Endothelial cell (in vitro differentiated cells): ENCODE data around the gene MRPS7. TPM values are rescaled to one million over a fixed set of nuclear protein-coding genes. Genes with fewer than 3 reads are reported as not detected.

Source experiments
- DNase-seq: peaks from one replicate; pipeline ENCODE4 v3.0.0; 2021; ENCODE audit warnings: low spot score
- H3K27ac Mint-ChIP-seq: one replicate; pipeline ENCODE4 v1.8.0; 2021; ENCODE audit warnings: mixed read lengths, inconsistent platforms; ENCODE audit not compliant: unreplicated experiment
- H3K27me3 Mint-ChIP-seq: one replicate; pipeline ENCODE4 v1.8.0; 2021; ENCODE audit warnings: mild to moderate bottlenecking, moderate library complexity, mixed read lengths, inconsistent platforms; ENCODE audit not compliant: unreplicated experiment
- H3K36me3 Mint-ChIP-seq: one replicate; pipeline ENCODE4 v1.8.0; 2021; ENCODE audit warnings: mild to moderate bottlenecking, low read depth, mixed read lengths, inconsistent platforms; ENCODE audit not compliant: unreplicated experiment
- H3K4me1 Mint-ChIP-seq: one replicate; pipeline ENCODE4 v1.8.0; 2021; ENCODE audit warnings: mild to moderate bottlenecking, mixed read lengths, inconsistent platforms; ENCODE audit not compliant: unreplicated experiment
- H3K4me3 Mint-ChIP-seq: one replicate; pipeline ENCODE4 v1.8.0; 2021; ENCODE audit warnings: mild to moderate bottlenecking, mixed read lengths, inconsistent platforms; ENCODE audit not compliant: unreplicated experiment
- H3K9me3 Mint-ChIP-seq: one replicate; pipeline ENCODE4 v1.8.0; 2021; ENCODE audit warnings: mixed read lengths, inconsistent platforms; ENCODE audit not compliant: unreplicated experiment
- total RNA-seq: library from RNA; stranded (reverse); fragmentation: NEBNext Ultra II Directional; extraction: Animal tissue kit (Norgen Biotek cat#: 25700); gene quantifications from one replicate; pipeline ENCODE4 v1.2.1, GENCODE V29; 2021; ENCODE audit not compliant: unreplicated experiment
- TF ChIP-seq, protein P1 (sequence below): fragments of 200-600 bp; sonication (generic); IDR thresholded peaks from one replicate; pipeline ENCODE4 v1.5.0; 2021; ENCODE audit warnings: antibody characterized with exemption; ENCODE audit not compliant: unreplicated experiment

MRPS7 gene
- total RNA-seq, 1 donor from 2014 or later = 63.4 TPM

- Mint-ChIP-seq H3K9me3 (no peaks in the 10 kb centered on the region), H3K27me3 (peaks cover 1% of the 10 kb centered on the region), H3K4me3 (no peak overlapping the region), H3K27ac (no peak overlapping the region), H3K36me3 (no peaks in the 10 kb centered on the region), H3K4me1 (no peaks in the 10 kb centered on the region)
- DNase-seq = no peak
- TF ChIP-seq, protein P1, sequence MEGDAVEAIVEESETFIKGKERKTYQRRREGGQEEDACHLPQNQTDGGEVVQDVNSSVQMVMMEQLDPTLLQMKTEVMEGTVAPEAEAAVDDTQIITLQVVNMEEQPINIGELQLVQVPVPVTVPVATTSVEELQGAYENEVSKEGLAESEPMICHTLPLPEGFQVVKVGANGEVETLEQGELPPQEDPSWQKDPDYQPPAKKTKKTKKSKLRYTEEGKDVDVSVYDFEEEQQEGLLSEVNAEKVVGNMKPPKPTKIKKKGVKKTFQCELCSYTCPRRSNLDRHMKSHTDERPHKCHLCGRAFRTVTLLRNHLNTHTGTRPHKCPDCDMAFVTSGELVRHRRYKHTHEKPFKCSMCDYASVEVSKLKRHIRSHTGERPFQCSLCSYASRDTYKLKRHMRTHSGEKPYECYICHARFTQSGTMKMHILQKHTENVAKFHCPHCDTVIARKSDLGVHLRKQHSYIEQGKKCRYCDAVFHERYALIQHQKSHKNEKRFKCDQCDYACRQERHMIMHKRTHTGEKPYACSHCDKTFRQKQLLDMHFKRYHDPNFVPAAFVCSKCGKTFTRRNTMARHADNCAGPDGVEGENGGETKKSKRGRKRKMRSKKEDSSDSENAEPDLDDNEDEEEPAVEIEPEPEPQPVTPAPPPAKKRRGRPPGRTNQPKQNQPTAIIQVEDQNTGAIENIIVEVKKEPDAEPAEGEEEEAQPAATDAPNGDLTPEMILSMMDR = no peak
Measured at GRCh38 chr17:75301049-75301448, 39.4 kb downstream of the MRPS7 start.

DNA sequence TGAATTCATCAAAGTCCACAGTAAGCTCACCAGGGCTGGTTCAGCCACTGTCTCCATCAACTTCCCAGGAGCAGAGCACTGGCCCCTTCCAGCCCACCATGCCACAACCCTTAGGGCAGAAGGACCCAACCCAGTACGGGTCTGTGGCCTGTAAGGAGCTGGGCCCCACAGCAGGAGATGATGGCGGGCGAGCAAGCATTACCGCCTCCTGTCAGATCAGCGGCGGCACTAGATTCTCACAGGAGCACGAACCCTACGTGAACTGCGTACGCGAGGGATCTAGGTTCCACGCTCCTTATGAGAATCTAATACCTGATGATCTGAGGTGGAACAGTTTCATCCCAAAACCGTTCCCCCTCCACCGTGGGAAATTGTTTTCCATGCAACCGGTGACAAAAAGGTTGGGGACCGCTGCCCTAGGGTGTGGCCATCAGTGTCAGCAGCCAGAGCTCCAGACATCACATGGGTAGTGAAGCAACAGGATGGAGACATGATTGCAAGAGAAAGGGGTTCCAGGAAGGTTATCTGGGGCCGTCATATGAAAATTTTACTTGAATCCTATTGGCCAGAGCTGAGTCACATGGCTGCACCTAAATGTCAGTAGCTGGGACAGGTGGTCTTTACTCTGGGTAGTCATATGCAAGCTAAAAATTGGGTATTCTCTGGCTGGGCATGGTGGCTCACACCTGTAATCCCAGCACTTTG is 40.0 kb downstream of the MRPS7 start:
- TF ChIP-seq, protein P1 = no peak
- Mint-ChIP-seq H3K9me3 (no peaks in the 10 kb centered on the region), H3K27me3 (peaks cover 1% of the 10 kb centered on the region), H3K27ac (no peak overlapping the region), H3K36me3 (no peaks in the 10 kb centered on the region), H3K4me3 (no peak overlapping the region), H3K4me1 (no peaks in the 10 kb centered on the region)
- DNase-seq = no peak

- TF ChIP-seq, protein P1 = no peak
- H3K27ac Mint-ChIP-seq = no peak overlapping the region
- DNase-seq = no peak
Measured at GRCh38 chr17:75307957-75308731, 46.5 kb downstream of the MRPS7 start.

DNA sequence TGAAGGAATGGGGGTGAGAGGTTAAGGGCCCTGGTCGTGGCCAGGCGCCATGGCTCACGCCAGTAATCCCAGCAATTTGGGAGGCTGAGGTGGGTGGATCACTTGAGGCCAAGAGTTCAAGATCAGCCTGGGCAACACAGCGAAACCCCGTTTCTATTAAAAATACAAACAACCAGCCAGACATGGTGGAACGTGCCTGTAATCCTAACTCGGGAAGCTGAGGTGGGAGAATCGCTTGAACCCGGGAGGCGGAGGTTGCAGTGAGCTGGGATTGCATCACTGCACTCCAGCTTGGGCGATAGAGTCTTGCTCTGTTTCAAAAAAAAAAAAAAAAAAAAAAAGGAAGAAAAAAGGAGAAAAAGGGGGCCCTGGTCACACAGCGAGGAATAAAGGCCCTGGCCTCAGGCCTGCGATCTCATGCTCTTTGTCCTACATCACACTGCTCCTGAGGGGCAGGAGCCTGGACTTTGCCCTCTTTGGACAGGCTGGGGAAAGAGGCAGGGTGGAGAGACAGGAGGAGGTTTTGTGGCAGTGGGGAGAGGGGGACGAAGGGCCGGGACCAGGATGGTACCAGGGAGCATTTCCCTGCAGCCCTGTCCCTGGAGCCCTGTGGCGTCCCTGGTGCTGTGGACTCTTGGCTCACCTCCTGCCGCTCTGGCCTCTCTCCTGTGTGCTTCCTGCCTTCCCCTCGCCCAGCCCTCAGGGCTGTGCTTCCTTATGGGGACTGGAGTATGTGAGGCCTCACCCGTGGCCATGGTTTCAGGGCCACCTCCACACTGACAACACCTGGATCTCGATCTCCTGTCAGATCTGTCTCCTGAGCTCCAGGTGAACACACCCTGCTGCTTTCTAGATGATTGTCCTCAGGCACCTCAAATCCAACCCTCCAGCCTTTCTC is 47.3 kb downstream of the MRPS7 start:
- Mint-ChIP-seq H3K4me3 (no peak overlapping the region), H3K9me3 (no peaks in the 10 kb centered on the region), H3K27me3 (peaks cover 5% of the 10 kb centered on the region), H3K4me1 (peaks cover 4% of the 10 kb centered on the region), H3K27ac (peak overlapping the region; percentile 72), H3K36me3 (no peaks in the 10 kb centered on the region)
- no peak for DNase-seq
- TF ChIP-seq, protein P1 = no peak

More at GRCh38 chr17:75307957-75308731, 46.5 kb downstream of the MRPS7 start:
- Mint-ChIP-seq H3K4me1 (peaks cover 4% of the 10 kb centered on the region), H3K4me3 (no peak overlapping the region), H3K27me3 (peaks cover 2% of the 10 kb centered on the region), H3K36me3 (no peaks in the 10 kb centered on the region), H3K9me3 (no peaks in the 10 kb centered on the region)
